Panc1 (cell line): ENCODE results near the gene FAM200A. TPM values are rescaled to one million over a fixed set of nuclear protein-coding genes. Genes with fewer than 3 reads are reported as not detected.
A peak's percentile ranks its signal among the peaks of the same experiment; 100 is the strongest.

Experiments
- ATAC-seq: fragments of 200-7000 bp; cut with Tn5 transposase; 2 replicates; pipeline ENCODE4 v1.9.1; 2020; ENCODE audit warnings: mild to moderate bottlenecking, moderate library complexity
- Bru-seq: library from RNA; stranded (reverse); fragments of 400-500 nt; gene quantifications from one replicate; lab custom pipeline; 2021; lab: Mats Ljungman, UMichigan
- BruChase-seq, 2 experiments: library from RNA; stranded (reverse); fragments of 400-500 nt; gene quantifications; one replicate each; lab custom pipeline; 2021; lab: Mats Ljungman, UMichigan
- BruUV-seq: library from RNA; stranded (reverse); fragments of 400-500 nt; replicated peaks from 2 replicates; lab custom pipeline; 2021; lab: Mats Ljungman, UMichigan
- CTCF ChIA-PET: fragments of 300-600 bp; sonication (Branson Sonifier 250); formaldehyde crosslinking; loops from one replicate; lab custom pipeline; 2022; ENCODE audit warnings: antibody characterized with exemption; lab: Charles Lee
- POLR2A ChIA-PET: fragments of 300-600 bp; sonication (Branson Sonifier 250); formaldehyde crosslinking; loops from one replicate; lab custom pipeline; 2022; ENCODE audit warnings: antibody characterized with exemption; lab: Charles Lee
- DNase-seq: peaks from one replicate; pipeline ENCODE4 v3.0.0-alpha.2; 2010; ENCODE audit warnings: low read depth, low spot score
- H3K27ac ChIP-seq: 2 replicates; pipeline ENCODE4 v1.5.1; 2011; ENCODE audit warnings: mild to moderate bottlenecking, low read length, inconsistent platforms
- H3K27me3 ChIP-seq: fragments of 200-500 bp; sonication (Bioruptor generic); 2 replicates; pipeline ENCODE4 v1.6.0; 2014; ENCODE audit warnings: low read length, inconsistent platforms; ENCODE audit not compliant: control insufficient read depth, insufficient read depth
- H3K36me3 ChIP-seq: fragments of 200-500 bp; sonication (Bioruptor generic); 2 replicates; pipeline ENCODE4 v1.5.1; 2014; ENCODE audit warnings: inconsistent platforms, mild to moderate bottlenecking, low read length, moderate library complexity; ENCODE audit not compliant: control insufficient read depth, insufficient read depth
- H3K4me1 ChIP-seq: 2 replicates; pipeline ENCODE4 v1.5.1; 2011; ENCODE audit warnings: inconsistent platforms, mild to moderate bottlenecking, low read length, moderate library complexity; ENCODE audit not compliant: control insufficient read depth, insufficient read depth
- H3K4me3 ChIP-seq, 2 experiments: 2 replicates each; pipeline ENCODE4 v1.5.1; 2011 to 2012; ENCODE audit warnings: low read depth in 2 of 2, low read length in 2 of 2, mild to moderate bottlenecking in 2 of 2, inconsistent platforms in 1 of 2, moderate library complexity in 1 of 2
- H3K9me3 ChIP-seq: fragments of 200-500 bp; sonication (Bioruptor generic); 2 replicates; pipeline ENCODE4 v1.5.1; 2014; ENCODE audit warnings: low read depth, mild to moderate bottlenecking, inconsistent platforms, low read length, moderate library complexity; ENCODE audit not compliant: control insufficient read depth, insufficient read depth
- CTCF ChIP-seq: fragments of 450-650 bp; IDR thresholded peaks from 2 replicates; pipeline ENCODE4 v1.5.1; 2017; ENCODE audit warnings: mild to moderate bottlenecking
- POLR2AphosphoS5 ChIP-seq: IDR thresholded peaks from 2 replicates; pipeline ENCODE4 v1.6.1; 2012; ENCODE audit warnings: mild to moderate bottlenecking, low read depth, low read length, moderate library complexity
- REST ChIP-seq, 2 experiments: IDR thresholded peaks; 2 replicates each; pipeline ENCODE4 v1.6.1; 2011 to 2012; ENCODE audit warnings: low read depth in 2 of 2, control low read depth in 1 of 2, low read length in 1 of 2, mild to moderate bottlenecking in 1 of 2, moderate library complexity in 1 of 2; ENCODE audit not compliant: insufficient read depth in 1 of 2
- SIN3A ChIP-seq: IDR thresholded peaks from 2 replicates; pipeline ENCODE4 v1.6.1; 2012; ENCODE audit warnings: low read depth, mild to moderate bottlenecking, low read length, moderate library complexity, borderline replicate concordance; ENCODE audit not compliant: insufficient read depth
- TCF7L2 ChIP-seq: IDR thresholded peaks from 2 replicates; pipeline ENCODE4 v1.6.1; 2011; ENCODE audit warnings: mild to moderate bottlenecking, low read depth, low read length, inconsistent platforms
- in situ Hi-C: cut with HindIII; loops from 2 replicates; pipeline ENCODE4 v1.10.0; 2016; ENCODE audit warnings: low sequenced_read_pairs, low pct_unique_long_range_greater_than_20kb
- intact Hi-C: fragments of 100-400 bp; cut with micrococcal nuclease; formaldehyde crosslinking; loops from one replicate; pipeline ENCODE4 v1.10.0; 2022; ENCODE audit not compliant: unreplicated experiment
- long read RNA-seq: library from polyadenylated mRNA; unstranded; transcript quantifications from one replicate; pipeline ENCODE4 v2.0.0, GENCODE V29; 2021; ENCODE audit not compliant: unreplicated experiment
- polyA plus RNA-seq: library from polyadenylated mRNA; unstranded; fragments of >200 nt; gene quantifications from one replicate; pipeline ENCODE4 v1.2.1, GENCODE V29; 2012; ENCODE audit warnings: missing spikeins; ENCODE audit not compliant: insufficient read length
- total RNA-seq: library from RNA; stranded (reverse); gene quantifications from one replicate; pipeline ENCODE4 v1.2.1, GENCODE V29; 2021; ENCODE audit not compliant: unreplicated experiment

FAM200A gene
- total RNA-seq (4.6 TPM), Bru-seq, nascent RNA (percentile 63 among the genes with signal in this experiment), BruChase-seq, experiment 1, labeled RNA remaining after a 2-hour chase (percentile 81 among the genes with signal in this experiment), BruChase-seq, experiment 2, labeled RNA remaining after a 6-hour chase (percentile 60 among the genes with signal in this experiment)
- polyA plus RNA-seq: 3.5 TPM
- long read RNA-seq, transcript FAM200A-202 (2 exons, 2,480 nt): major isoform, 15 of 40 reads
- long read RNA-seq, partial matches to known transcripts: 0 of 40 reads
- long read RNA-seq, other reads (novel, unspliced or antisense): 25 of 40 reads

GRCh38 chr7:99551767-99552463, at the start of gene FAM200A:
Gene FAM200A (minus strand): TSS chr7:99552114. CDS start chr7:99548407, 3,707 bp downstream.
- 0 out of 4 replicates have a peak, but pooled peaks of 1 of the 2 experiments have one; percentile 15 for TF ChIP-seq REST (IDR thresholded peaks at IDR 0.05; ENCODE audit: insufficient read depth in 1 of 2, low read depth in 2 of 2, low read length in 1 of 2)
- no peak for TF ChIP-seq CTCF
- peak; percentile 79 for TF ChIP-seq POLR2AphosphoS5
- TF ChIP-seq SIN3A: peak; percentile 78; the same call in 1 of the 2 replicates
- no peak for TF ChIP-seq TCF7L2
- H3K4me1 ChIP-seq: no peaks in the 10 kb centered on the region
- BruUV-seq: no TSS peak
- DNase-seq (peak; percentile 72), ATAC-seq (peak; percentile 100)
- H3K36me3 ChIP-seq: peaks cover 3% of the 10 kb centered on the region
- intact Hi-C loops (loop anchor here (10.0 kb wide), 1 partner anchor 47 kb away; the partner anchor contains the start of genes ZKSCAN5 and ZNF394), in situ Hi-C loops (no loop called here)
- ChIA-PET POLR2A (interaction anchor here (0.6 kb wide), 1 partner anchor 46 kb away, joined by 3 read pairs; no protein-coding TSS in a partner anchor), CTCF (no interaction called here)
- H3K27me3 ChIP-seq: no peaks in the 10 kb centered on the region
- H3K9me3 ChIP-seq: peaks cover 13% of the 10 kb centered on the region; the same call in 1 of the 2 replicates
- H3K4me3 ChIP-seq: peak within 1 kb of the TSS; percentile 96 to 97
- H3K27ac ChIP-seq: peak within 1 kb of the TSS; percentile 85

GRCh38 chr7:99599836-99600235, 47.9 kb upstream of the FAM200A start:
- intact Hi-C loops (no loop called here), in situ Hi-C loops (no loop called here)
- DNase-seq (no peak), ATAC-seq (no peak)
- BruUV-seq: no TSS peak
- H3K36me3 ChIP-seq: no peaks in the 10 kb centered on the region
- H3K27ac ChIP-seq: no peak overlapping the region
- POLR2A ChIA-PET: no interaction called here
- H3K9me3 ChIP-seq: no peaks in the 10 kb centered on the region
- CTCF ChIA-PET: no interaction called here
- TF ChIP-seq POLR2AphosphoS5 (no peak), SIN3A (no peak), TCF7L2 (no peak), CTCF (no peak), REST (IDR thresholded peaks at IDR 0.05; ENCODE audit: insufficient read depth in 1 of 2, low read depth in 2 of 2, low read length in 1 of 2) (no peak)
- H3K4me1 ChIP-seq: no peaks in the 10 kb centered on the region
- H3K27me3 ChIP-seq: no peaks in the 10 kb centered on the region
- no peak overlapping the region for H3K4me3 ChIP-seq
